GM12891 (cell line): Measurements from ENCODE around the gene EHMT2.
"Not testable (repeated sequence)": the region's sequence is repeated elsewhere in the genome, so short reads cannot be mapped to it uniquely, and the experiment has no call there.

Experiments
- DNase-seq: peaks from one replicate; pipeline ENCODE4 v3.0.0; 2011; ENCODE audit warnings: low spot score; ENCODE audit not compliant: insufficient read length
- FAIRE-seq: peaks from 2 replicates; lab custom pipeline; 2011; peaks lifted over from hg19 to GRCh38; lab: Jason Lieb, UNC
- PAX5 ChIP-seq: IDR thresholded peaks from 2 replicates; pipeline ENCODE4 v1.6.1; 2011; ENCODE audit warnings: low read length, moderate library complexity, mild to moderate bottlenecking; ENCODE audit not compliant: insufficient read depth, severe bottlenecking
- POLR2A ChIP-seq: IDR thresholded peaks from 2 replicates; pipeline ENCODE4 v1.6.1; 2011; ENCODE audit warnings: low read depth, low read length, control low read depth
- POLR2AphosphoS5 ChIP-seq: IDR thresholded peaks from 2 replicates; pipeline ENCODE4 v1.6.1; 2011; ENCODE audit warnings: low read depth, low read length, control low read depth
- POU2F2 ChIP-seq: IDR thresholded peaks from 2 replicates; pipeline ENCODE4 v1.6.1; 2011; ENCODE audit warnings: low read depth, mild to moderate bottlenecking, control low read depth, low read length, moderate library complexity
- SPI1 ChIP-seq: IDR thresholded peaks from 2 replicates; pipeline ENCODE4 v1.6.1; 2011; ENCODE audit warnings: low read depth, low read length, control low read depth
- TAF1 ChIP-seq: IDR thresholded peaks from 2 replicates; pipeline ENCODE4 v1.6.1; 2011; ENCODE audit warnings: low read depth, low read length, control low read depth

The EHMT2 gene

DNA sequence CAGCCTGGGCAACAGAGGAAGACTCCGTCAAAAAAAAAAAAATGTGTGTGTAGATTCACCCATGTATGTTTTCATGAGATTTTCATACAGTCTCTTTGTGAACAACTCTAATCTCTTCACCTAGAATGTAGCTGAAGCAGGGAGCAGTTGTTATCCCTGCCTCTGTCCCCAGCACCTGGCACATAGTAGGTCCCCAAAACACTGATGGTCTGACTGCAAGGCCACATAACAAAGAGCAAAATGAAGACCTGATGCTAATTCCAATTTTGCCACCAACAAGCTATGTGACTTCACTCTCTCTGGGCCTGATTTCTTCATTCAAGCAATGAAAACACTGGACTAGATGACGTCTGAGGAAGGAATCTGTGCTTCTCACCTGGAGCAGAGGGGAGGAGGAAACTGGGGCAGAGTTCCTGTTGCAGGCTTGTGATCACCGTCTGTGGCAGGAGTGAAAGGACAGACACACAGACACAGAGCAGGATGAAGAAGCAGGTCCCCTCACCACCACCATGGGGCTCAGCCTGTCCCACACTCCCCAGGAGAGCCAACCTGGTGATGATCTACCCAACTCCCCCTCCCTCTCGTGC lies 23.3 kb downstream of the EHMT2 start:
- FAIRE-seq = no peak
- TF ChIP-seq POLR2AphosphoS5 (no peak), TAF1 (no peak), POLR2A (no peak), POU2F2 (no peak), SPI1 (no peak), PAX5 (no peak)
- DNase-seq = no peak

- TF ChIP-seq POLR2A = no peak
- DNase-seq = no peak
- no peak for FAIRE-seq
Observed at GRCh38 chr6:31871046-31871659, 26.3 kb downstream of the EHMT2 start.

DNA sequence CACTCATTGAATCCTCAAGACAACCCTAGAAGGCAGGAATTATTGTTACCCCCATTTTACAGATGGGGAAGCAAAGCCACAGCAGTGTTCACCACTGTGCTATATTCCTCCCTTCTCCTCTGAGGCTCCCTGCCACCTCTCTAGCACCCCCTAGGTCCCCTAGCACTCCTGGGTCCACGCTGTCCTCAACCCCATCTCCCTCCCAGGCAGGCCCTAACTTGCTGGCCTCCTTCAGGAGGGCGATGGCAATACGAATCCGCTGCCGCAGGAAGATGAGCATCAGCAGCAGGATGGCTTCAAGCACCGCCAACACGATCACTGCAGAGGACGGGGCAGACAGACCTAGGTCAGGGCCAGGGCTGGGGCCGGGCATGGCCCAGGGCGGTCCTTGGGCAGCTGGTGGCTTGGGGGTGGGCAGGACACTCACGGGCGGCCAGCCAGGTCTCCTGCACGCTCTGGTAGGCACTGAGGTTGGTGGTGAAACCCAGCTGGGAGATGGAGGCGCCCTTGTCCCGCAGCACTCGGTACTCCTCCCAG lies 27.0 kb downstream of the EHMT2 start:
- DNase-seq (no peak), FAIRE-seq (no peak)
- no peak for TF ChIP-seq POLR2AphosphoS5
- TF ChIP-seq PAX5 = no peak
- no peak for TF ChIP-seq POLR2A
- TF ChIP-seq POU2F2 = no peak
- TF ChIP-seq TAF1 = no peak
- TF ChIP-seq SPI1 = no peak

GRCh38 chr6:31869343-31869742 lies 28.2 kb downstream of the EHMT2 start:
- DNase-seq = no peak
- TF ChIP-seq POLR2AphosphoS5 = no peak
- no peak for TF ChIP-seq POLR2A
- TF ChIP-seq POU2F2 = no peak
- TF ChIP-seq SPI1 = no peak
- TF ChIP-seq PAX5 = no peak
- no peak for TF ChIP-seq TAF1
- FAIRE-seq = no peak

- not testable (repeated sequence) for FAIRE-seq, DNase-seq
Observed at GRCh38 chr6:31868658-31868971, 28.9 kb downstream of the EHMT2 start.

- no peak for FAIRE-seq
- no peak for DNase-seq
- TF ChIP-seq PAX5 = no peak
- no peak for TF ChIP-seq POLR2A
- no peak for TF ChIP-seq TAF1
- TF ChIP-seq SPI1 = no peak
- no peak for TF ChIP-seq POU2F2
- no peak for TF ChIP-seq POLR2AphosphoS5
Observed at GRCh38 chr6:31865205-31866118, 32.0 kb downstream of the EHMT2 start.

DNA sequence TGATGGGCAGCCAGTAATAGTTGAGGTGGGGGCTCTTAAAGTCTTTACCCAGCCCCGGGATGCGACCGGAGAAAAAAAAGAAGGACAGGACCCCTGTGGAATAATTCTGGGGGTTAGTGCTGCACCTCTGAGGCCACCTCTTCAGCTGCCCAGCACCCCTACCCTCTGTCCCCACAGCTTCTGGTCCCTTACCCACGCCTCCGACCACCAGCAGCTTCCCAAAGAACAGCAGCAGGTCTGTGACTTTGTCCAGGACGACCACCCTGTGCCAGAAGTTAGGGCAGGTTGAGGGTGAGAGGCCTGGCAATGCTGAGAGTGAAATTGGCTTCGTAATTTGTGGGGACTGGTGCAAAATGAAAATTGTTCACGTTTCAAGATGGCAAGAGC lies 32.7 kb downstream of the EHMT2 start:
- no peak for DNase-seq
- FAIRE-seq = no peak
- TF ChIP-seq POLR2A (no peak), POLR2AphosphoS5 (no peak), SPI1 (no peak), POU2F2 (no peak), PAX5 (no peak)

GRCh38 chr6:31864123-31864562 lies 33.4 kb downstream of the EHMT2 start:
- not testable (repeated sequence) for DNase-seq, FAIRE-seq

GRCh38 chr6:31862344-31863235 lies 34.9 kb downstream of the EHMT2 start, which contains the start of gene NEU1:
TSS of gene NEU1 (minus strand) at chr6:31862821. CDS start at chr6:31862776, 45 bp downstream.
- TF ChIP-seq POLR2AphosphoS5 = peak; percentile 98
- TF ChIP-seq SPI1 = no peak
- TF ChIP-seq TAF1 = peak; percentile 94
- TF ChIP-seq POU2F2 = peak; percentile 86
- TF ChIP-seq POLR2A = peak; percentile 98
- TF ChIP-seq PAX5 = no peak
- peak; percentile 96 for FAIRE-seq
- peak; percentile 98 for DNase-seq
